ENCODE measurements around the gene DTD1.
"Not testable (repeated sequence)": the region's sequence is repeated elsewhere in the genome, so short reads cannot be mapped to it uniquely, and the experiment has no call there.

Gene DTD1

GRCh38 chr20:18740726-18741125 lies 152.9 kb downstream of the DTD1 start:
- DNase-seq (ENCODE audit: low spot score) = no peak

GRCh38 chr20:18742841-18743240 lies 155.0 kb downstream of the DTD1 start:
- no peak for DNase-seq (ENCODE audit: low spot score)

- DNase-seq (ENCODE audit: low spot score) = no peak
These were observed 156.0 kb downstream of the DTD1 start for GRCh38 chr20:18743665-18744440.

GRCh38 chr20:18747090-18747489 lies 159.2 kb downstream of the DTD1 start:
- DNase-seq (ENCODE audit: low spot score) = no peak

- DNase-seq (ENCODE audit: low spot score) = no peak
These were observed 161.1 kb downstream of the DTD1 start for GRCh38 chr20:18748987-18749386.

GRCh38 chr20:18749528-18749927 lies 161.7 kb downstream of the DTD1 start:
- DNase-seq (ENCODE audit: low spot score) = no peak

- DNase-seq (ENCODE audit: low spot score) = no peak
These were observed 162.9 kb downstream of the DTD1 start for GRCh38 chr20:18750735-18751134.

- no peak for DNase-seq (ENCODE audit: low spot score)
These were observed 166.3 kb downstream of the DTD1 start for GRCh38 chr20:18754030-18754652.

- no peak for DNase-seq (ENCODE audit: low spot score)
These were observed 166.8 kb downstream of the DTD1 start for GRCh38 chr20:18754653-18755045.

- DNase-seq (ENCODE audit: low spot score) = not testable (repeated sequence)
These were observed 173.0 kb downstream of the DTD1 start for GRCh38 chr20:18760852-18761251.

GRCh38 chr20:18767676-18768075 lies 179.8 kb downstream of the DTD1 start:
- no peak for DNase-seq (ENCODE audit: low spot score)

- no peak for DNase-seq (ENCODE audit: low spot score)
These were observed 185.7 kb downstream of the DTD1 start for GRCh38 chr20:18773566-18773965.

GRCh38 chr20:18774207-18774606 lies 186.4 kb downstream of the DTD1 start:
- DNase-seq (ENCODE audit: low spot score) = no peak

GRCh38 chr20:18775633-18776032 lies 187.8 kb downstream of the DTD1 start:
- no peak for DNase-seq (ENCODE audit: low spot score)

- DNase-seq (ENCODE audit: low spot score) = no peak
These were observed 191.0 kb downstream of the DTD1 start for GRCh38 chr20:18778690-18779392.

GRCh38 chr20:18780385-18781130 lies 192.7 kb downstream of the DTD1 start:
- DNase-seq (ENCODE audit: low spot score) = no peak

- DNase-seq (ENCODE audit: low spot score) = no peak
These were observed 193.7 kb downstream of the DTD1 start for GRCh38 chr20:18781509-18781908.

GRCh38 chr20:18783385-18783959 lies 195.6 kb downstream of the DTD1 start:
- DNase-seq (ENCODE audit: low spot score) = no peak

- not testable (repeated sequence) for DNase-seq (ENCODE audit: low spot score)
These were observed 199.2 kb downstream of the DTD1 start for GRCh38 chr20:18787046-18787445.

GRCh38 chr20:18788021-18788420 lies 200.2 kb downstream of the DTD1 start:
- no peak for DNase-seq (ENCODE audit: low spot score)

- no peak for DNase-seq (ENCODE audit: low spot score)
These were observed 202.9 kb downstream of the DTD1 start for GRCh38 chr20:18790787-18791186.

Data from CD4-positive, alpha-beta T cell treated with Interleukin-15 for 4 hours (primary cell).